Astrocyte (in vitro differentiated cells and primary cell): ENCODE results near the gene GRK2.

Experiments used
- EZH2 ChIP-seq: IDR thresholded peaks from 2 replicates; pipeline ENCODE4 v1.6.1; 2012; ENCODE audit warnings: mild to moderate bottlenecking, low read length, inconsistent platforms; ENCODE audit not compliant: insufficient read depth
- TF ChIP-seq, protein P1 (sequence below): IDR thresholded peaks from 2 replicates; pipeline ENCODE4 v1.5.1; 2011; ENCODE audit warnings: low read depth, mild to moderate bottlenecking, inconsistent platforms, low read length, moderate library complexity; ENCODE audit not compliant: insufficient read depth

DNA sequence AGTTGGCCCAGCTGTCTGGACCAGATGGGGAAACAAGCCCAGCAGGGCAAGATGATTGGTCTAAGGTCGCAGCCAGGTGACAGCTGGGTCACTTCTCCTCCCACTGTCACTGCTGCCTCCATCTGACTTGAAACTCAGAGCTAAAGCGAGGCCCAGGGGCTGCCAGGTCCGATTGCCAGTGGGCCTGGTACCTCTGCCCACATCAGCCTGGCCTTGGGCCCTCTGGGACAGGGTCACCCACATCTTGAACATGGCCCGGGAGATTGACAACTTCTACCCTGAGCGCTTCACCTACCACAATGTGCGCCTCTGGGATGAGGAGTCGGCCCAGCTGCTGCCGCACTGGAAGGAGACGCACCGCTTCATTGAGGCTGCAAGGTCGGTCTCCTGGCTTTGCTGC lies 42.9 kb downstream of the GRK2 start:
- TF ChIP-seq, protein P1, sequence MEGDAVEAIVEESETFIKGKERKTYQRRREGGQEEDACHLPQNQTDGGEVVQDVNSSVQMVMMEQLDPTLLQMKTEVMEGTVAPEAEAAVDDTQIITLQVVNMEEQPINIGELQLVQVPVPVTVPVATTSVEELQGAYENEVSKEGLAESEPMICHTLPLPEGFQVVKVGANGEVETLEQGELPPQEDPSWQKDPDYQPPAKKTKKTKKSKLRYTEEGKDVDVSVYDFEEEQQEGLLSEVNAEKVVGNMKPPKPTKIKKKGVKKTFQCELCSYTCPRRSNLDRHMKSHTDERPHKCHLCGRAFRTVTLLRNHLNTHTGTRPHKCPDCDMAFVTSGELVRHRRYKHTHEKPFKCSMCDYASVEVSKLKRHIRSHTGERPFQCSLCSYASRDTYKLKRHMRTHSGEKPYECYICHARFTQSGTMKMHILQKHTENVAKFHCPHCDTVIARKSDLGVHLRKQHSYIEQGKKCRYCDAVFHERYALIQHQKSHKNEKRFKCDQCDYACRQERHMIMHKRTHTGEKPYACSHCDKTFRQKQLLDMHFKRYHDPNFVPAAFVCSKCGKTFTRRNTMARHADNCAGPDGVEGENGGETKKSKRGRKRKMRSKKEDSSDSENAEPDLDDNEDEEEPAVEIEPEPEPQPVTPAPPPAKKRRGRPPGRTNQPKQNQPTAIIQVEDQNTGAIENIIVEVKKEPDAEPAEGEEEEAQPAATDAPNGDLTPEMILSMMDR = no peak
- TF ChIP-seq EZH2 = no peak
